ENCODE data around the gene MPL.

Gene MPL

GRCh38 chr1:43337588-43337987 lies at the start of gene MPL:
MPL (plus strand) TSS chr1:43337818; CDS start chr1:43337849, 31 bp downstream.
- DNase-seq = no peak

- no peak for DNase-seq
Measured at GRCh38 chr1:43288058-43288784, 49.4 kb upstream of the MPL start.

GRCh38 chr1:43288785-43289706 lies 48.6 kb upstream of the MPL start:
- DNase-seq = no peak

- DNase-seq = no peak
Measured at GRCh38 chr1:43292216-43292615, 45.4 kb upstream of the MPL start.

- DNase-seq = no peak
Measured at GRCh38 chr1:43292679-43293078, 44.9 kb upstream of the MPL start.

- DNase-seq = no peak
Measured at GRCh38 chr1:43293176-43293575, 44.4 kb upstream of the MPL start.

- no peak for DNase-seq
Measured at GRCh38 chr1:43293896-43294760, 43.5 kb upstream of the MPL start.

GRCh38 chr1:43294761-43295160 lies 42.9 kb upstream of the MPL start:
- DNase-seq = no peak

- DNase-seq = no peak
Measured at GRCh38 chr1:43296207-43296606, 41.4 kb upstream of the MPL start.

GRCh38 chr1:43298055-43298454 lies 39.6 kb upstream of the MPL start:
- DNase-seq = no peak

- DNase-seq = no peak
Measured at GRCh38 chr1:43299101-43299500, 38.5 kb upstream of the MPL start.

- no peak for DNase-seq
Measured at GRCh38 chr1:43300378-43301094, 37.1 kb upstream of the MPL start, which contains the start of gene TIE1. TIE1 (plus strand) TSS chr1:43300982; CDS start chr1:43301072, 90 bp downstream.

GRCh38 chr1:43302201-43302600 lies 35.4 kb upstream of the MPL start:
- no peak for DNase-seq

- DNase-seq = no peak
Measured at GRCh38 chr1:43302721-43303470, 34.7 kb upstream of the MPL start.

GRCh38 chr1:43303471-43304313 lies 33.9 kb upstream of the MPL start:
- no peak for DNase-seq

- no peak for DNase-seq
Measured at GRCh38 chr1:43304314-43304681, 33.3 kb upstream of the MPL start.

GRCh38 chr1:43304771-43305300 lies 32.8 kb upstream of the MPL start:
- no peak for DNase-seq

- no peak for DNase-seq
Measured at GRCh38 chr1:43305461-43305860, 32.2 kb upstream of the MPL start.

GRCh38 chr1:43305926-43306687 lies 31.5 kb upstream of the MPL start:
- no peak for DNase-seq
